Measurements from ENCODE around the gene CDK14. TPM values are rescaled to one million over a fixed set of nuclear protein-coding genes. Genes with fewer than 3 reads are reported as not detected.

The CDK14 gene
- total RNA-seq, 1 donor from 2014 or later = 131 TPM

GRCh38 chr7:90607196-90607595 is 11.1 kb downstream of the CDK14 start:
- no peaks in the 10 kb centered on the region for H3K9me3 Mint-ChIP-seq (ENCODE audit: unreplicated experiment)
- no peak overlapping the region for H3K4me3 Mint-ChIP-seq (ENCODE audit: unreplicated experiment)

GRCh38 chr7:90610105-90610504 is 14.0 kb downstream of the CDK14 start:
- peaks cover 23% of the 10 kb centered on the region for H3K4me1 Mint-ChIP-seq (ENCODE audit: unreplicated experiment)
- no peak overlapping the region for H3K27ac Mint-ChIP-seq (ENCODE audit: unreplicated experiment)
- no peak for DNase-seq (ENCODE audit: extremely low spot score, unreplicated experiment)
- H3K9me3 Mint-ChIP-seq (ENCODE audit: unreplicated experiment) = no peaks in the 10 kb centered on the region
- no peak for TF ChIP-seq CTCF (IDR thresholded peaks at IDR 0.05)
- H3K36me3 Mint-ChIP-seq (ENCODE audit: unreplicated experiment) = peaks cover 44% of the 10 kb centered on the region
- H3K27me3 Mint-ChIP-seq (ENCODE audit: unreplicated experiment) = no peaks in the 10 kb centered on the region
- no peak overlapping the region for H3K4me3 Mint-ChIP-seq (ENCODE audit: unreplicated experiment)

More at GRCh38 chr7:90607196-90607595, 11.1 kb downstream of the CDK14 start:
- no peak for DNase-seq (ENCODE audit: extremely low spot score, unreplicated experiment)
- H3K27ac Mint-ChIP-seq (ENCODE audit: unreplicated experiment) = no peak overlapping the region
- H3K4me1 Mint-ChIP-seq (ENCODE audit: unreplicated experiment) = peaks cover 34% of the 10 kb centered on the region
- TF ChIP-seq CTCF (IDR thresholded peaks at IDR 0.05) = no peak
- H3K27me3 Mint-ChIP-seq (ENCODE audit: unreplicated experiment) = no peaks in the 10 kb centered on the region
- H3K36me3 Mint-ChIP-seq (ENCODE audit: unreplicated experiment) = peaks cover 41% of the 10 kb centered on the region

- H3K27ac Mint-ChIP-seq (ENCODE audit: unreplicated experiment) = no peak overlapping the region
- DNase-seq (ENCODE audit: extremely low spot score, unreplicated experiment) = no peak
- no peak overlapping the region for H3K4me3 Mint-ChIP-seq (ENCODE audit: unreplicated experiment)
These were observed 15.0 kb downstream of the CDK14 start for GRCh38 chr7:90611115-90611514.

GRCh38 chr7:90613088-90613498 is 17.0 kb downstream of the CDK14 start:
- no peak for TF ChIP-seq CTCF (IDR thresholded peaks at IDR 0.05)
- no peaks in the 10 kb centered on the region for H3K27me3 Mint-ChIP-seq (ENCODE audit: unreplicated experiment)
- no peak for DNase-seq (ENCODE audit: extremely low spot score, unreplicated experiment)
- H3K4me1 Mint-ChIP-seq (ENCODE audit: unreplicated experiment) = peaks cover 23% of the 10 kb centered on the region
- no peak overlapping the region for H3K4me3 Mint-ChIP-seq (ENCODE audit: unreplicated experiment)
- no peaks in the 10 kb centered on the region for H3K9me3 Mint-ChIP-seq (ENCODE audit: unreplicated experiment)
- peaks cover 29% of the 10 kb centered on the region for H3K36me3 Mint-ChIP-seq (ENCODE audit: unreplicated experiment)
- H3K27ac Mint-ChIP-seq (ENCODE audit: unreplicated experiment) = peak overlapping the region; percentile 53

More at GRCh38 chr7:90611115-90611514, 15.0 kb downstream of the CDK14 start:
- no peak for TF ChIP-seq CTCF (IDR thresholded peaks at IDR 0.05)
- peaks cover 22% of the 10 kb centered on the region for H3K4me1 Mint-ChIP-seq (ENCODE audit: unreplicated experiment)
- peaks cover 38% of the 10 kb centered on the region for H3K36me3 Mint-ChIP-seq (ENCODE audit: unreplicated experiment)
- H3K9me3 Mint-ChIP-seq (ENCODE audit: unreplicated experiment) = no peaks in the 10 kb centered on the region
- H3K27me3 Mint-ChIP-seq (ENCODE audit: unreplicated experiment) = no peaks in the 10 kb centered on the region

- Mint-ChIP-seq H3K4me3 (ENCODE audit: unreplicated experiment) (no peak overlapping the region), H3K27me3 (ENCODE audit: unreplicated experiment) (no peaks in the 10 kb centered on the region), H3K4me1 (ENCODE audit: unreplicated experiment) (peaks cover 41% of the 10 kb centered on the region), H3K36me3 (ENCODE audit: unreplicated experiment) (peaks cover 5% of the 10 kb centered on the region), H3K27ac (ENCODE audit: unreplicated experiment) (no peak overlapping the region), H3K9me3 (ENCODE audit: unreplicated experiment) (no peaks in the 10 kb centered on the region)
- no peak for DNase-seq (ENCODE audit: extremely low spot score, unreplicated experiment)
- TF ChIP-seq CTCF (IDR thresholded peaks at IDR 0.05) = no peak
These were observed 21.3 kb downstream of the CDK14 start for GRCh38 chr7:90617442-90617841.

Measured in osteocyte (in vitro differentiated cells).